GM21526 (cell line): ENCODE results near the gene DAPP1.

ENCODE experiments used
- ATAC-seq: cut with Tn5 transposase; IDR thresholded peaks from one replicate; pipeline ENCODE4 v1.9.1; 2021; ENCODE audit warnings: moderate library complexity; ENCODE audit not compliant: unreplicated experiment, low FRiP score

The DAPP1 gene

GRCh38 chr4:99852199-99852749 is 35.6 kb downstream of the DAPP1 start:
- no peak for ATAC-seq

DNA sequence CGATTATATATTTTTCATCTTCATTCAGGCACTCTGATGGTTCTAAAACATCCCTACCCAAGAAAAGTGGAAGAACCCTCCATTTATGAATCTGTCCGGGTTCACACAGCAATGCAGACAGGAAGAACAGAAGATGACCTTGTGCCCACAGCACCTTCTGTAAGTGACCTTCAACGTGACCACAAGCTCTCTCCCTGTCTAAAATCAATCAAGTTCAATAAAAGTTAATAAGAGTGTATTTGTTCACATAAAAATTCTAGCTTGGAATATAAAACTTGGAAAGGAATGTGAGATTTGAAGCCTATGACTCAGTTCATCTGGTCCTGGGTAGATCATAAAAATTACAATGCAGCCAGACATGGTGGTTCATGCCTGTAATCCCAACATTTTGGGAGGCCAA is 36.6 kb downstream of the DAPP1 start:
- ATAC-seq: no peak

DNA sequence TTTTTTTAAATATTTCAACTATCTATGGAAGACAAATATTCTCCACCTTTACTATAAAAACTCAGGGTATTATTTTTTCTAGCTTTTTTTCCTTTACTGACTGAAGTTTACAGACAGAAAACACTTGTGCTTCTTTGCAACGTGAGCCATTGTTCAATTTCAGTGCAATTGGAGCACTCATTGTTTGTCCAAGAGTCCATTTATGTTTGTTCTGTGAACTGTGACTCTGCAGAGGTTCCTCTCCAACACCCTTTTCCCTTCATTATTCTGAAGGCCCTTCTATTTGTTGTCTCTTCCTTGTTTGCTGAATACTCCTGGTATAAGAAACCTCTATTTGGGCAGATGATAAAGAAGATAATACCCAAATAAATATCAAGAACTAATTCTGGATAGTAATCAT is 37.4 kb downstream of the DAPP1 start:
- ATAC-seq: no peak

DNA sequence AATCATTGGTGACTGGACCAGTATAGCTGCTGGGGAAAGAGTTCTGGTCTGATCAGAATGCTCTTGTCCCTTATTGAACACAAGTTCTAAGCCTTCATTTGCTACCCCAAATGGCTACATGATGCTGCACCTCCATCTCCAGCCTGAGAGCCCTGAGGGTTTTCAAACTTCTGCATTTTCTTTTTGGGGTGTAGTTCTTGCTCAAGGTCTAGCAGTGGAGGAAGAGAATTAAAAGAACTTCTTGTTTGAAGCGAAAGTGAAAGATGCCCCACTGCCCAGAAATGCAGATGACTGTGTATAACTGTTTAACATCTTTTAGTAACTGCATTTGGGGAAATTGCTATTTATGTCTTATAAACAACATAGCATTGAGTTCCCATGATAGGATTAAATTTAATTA is 39.1 kb downstream of the DAPP1 start:
- peak; percentile 53 for ATAC-seq

- ATAC-seq: no peak
These were observed 39.5 kb downstream of the DAPP1 start for GRCh38 chr4:99856166-99856565.

DNA sequence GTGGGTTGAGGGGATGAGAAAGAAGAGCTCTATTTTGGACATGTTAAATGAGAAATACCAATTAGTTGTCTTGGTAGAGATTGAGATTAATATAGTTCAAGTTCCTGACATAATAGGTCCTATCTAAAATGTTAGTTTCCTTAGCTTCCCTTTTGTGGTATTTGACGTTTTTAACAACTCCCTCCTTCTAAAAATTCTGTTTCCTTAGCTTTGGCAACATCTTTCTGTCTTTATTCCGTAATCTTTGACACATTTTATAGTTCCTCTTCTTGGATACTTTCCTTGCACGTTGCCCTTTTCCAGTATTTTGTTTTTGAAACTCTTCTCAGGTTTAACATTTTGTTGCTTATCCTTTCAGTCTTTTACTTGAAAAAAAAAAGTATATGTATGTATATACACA is 40.7 kb downstream of the DAPP1 start:
- no peak for ATAC-seq

DNA sequence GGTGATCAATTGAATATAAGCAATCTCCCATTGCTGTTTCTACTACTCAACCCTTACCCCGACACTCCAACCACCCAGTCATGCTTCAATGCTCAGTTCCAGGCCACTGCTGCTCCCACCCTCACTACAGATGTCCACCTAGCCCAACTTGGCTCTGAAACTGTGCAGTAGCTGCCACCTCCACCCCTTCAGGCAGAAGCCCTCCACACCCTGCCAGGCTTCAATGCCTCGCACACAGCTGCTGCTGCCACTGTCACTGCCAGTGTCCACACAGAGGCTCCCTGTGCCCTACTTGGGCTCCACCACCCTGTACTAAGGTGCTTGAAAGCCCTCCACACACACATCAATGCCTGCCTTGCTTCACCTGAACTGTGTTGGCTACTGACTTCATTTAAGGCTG is 43.0 kb downstream of the DAPP1 start:
- ATAC-seq: no peak

DNA sequence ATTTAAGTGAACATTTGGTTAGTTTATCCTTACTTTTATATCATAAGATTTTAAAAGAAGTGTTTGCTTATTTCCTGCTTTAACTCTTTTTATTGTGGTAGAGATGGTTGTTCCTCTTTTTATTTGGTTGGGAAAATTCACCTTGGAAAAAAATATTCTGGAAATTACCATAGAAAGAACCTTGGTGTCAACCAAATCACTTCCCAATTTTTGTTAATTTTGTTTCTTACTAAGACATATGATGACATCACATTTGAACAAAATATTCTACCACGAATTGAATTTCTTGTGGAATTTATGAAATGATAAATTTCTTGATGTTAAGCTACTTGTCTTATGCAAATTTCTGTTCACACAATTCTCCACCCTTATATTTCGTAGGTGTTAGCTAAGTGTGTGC is 43.9 kb downstream of the DAPP1 start:
- ATAC-seq: no peak

DNA sequence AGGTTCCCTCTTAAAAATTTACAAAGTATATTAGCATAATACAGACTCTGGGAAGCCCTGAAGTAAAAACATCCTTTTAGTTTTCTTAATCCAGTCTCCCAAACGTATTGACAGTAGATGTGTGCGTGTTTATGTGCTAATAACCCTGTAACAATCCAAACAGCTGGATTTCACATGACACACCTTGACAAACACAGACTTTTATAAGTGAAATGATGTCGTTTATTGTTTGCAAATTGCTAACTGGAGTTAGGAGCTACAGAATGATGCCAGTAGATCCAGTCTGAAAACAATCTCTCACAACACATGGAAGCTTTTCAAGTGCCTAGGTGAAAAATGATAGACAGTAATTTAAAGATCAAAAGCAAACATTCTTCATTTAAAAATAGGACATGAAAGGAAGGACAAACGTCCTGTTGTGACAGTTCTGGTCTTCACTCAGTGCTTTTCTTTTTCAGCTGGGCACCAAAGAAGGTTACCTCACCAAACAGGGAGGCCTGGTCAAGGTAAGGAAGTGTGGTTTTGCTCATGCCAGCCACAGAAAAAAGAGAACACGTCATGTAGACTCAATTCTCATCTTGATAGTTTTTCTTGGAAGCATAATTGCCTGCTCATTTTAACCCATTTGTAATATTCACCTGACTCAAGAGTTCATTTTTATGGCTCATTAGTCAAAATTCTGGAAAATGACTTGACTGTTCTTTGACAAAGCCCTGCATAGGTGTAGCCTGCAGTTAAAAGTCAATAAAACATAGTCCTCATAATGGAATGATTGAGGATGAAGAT is 44.7 kb downstream of the DAPP1 start:
- no peak for ATAC-seq

- no peak for ATAC-seq
These were observed 47.2 kb downstream of the DAPP1 start for GRCh38 chr4:99863804-99864203.

DNA sequence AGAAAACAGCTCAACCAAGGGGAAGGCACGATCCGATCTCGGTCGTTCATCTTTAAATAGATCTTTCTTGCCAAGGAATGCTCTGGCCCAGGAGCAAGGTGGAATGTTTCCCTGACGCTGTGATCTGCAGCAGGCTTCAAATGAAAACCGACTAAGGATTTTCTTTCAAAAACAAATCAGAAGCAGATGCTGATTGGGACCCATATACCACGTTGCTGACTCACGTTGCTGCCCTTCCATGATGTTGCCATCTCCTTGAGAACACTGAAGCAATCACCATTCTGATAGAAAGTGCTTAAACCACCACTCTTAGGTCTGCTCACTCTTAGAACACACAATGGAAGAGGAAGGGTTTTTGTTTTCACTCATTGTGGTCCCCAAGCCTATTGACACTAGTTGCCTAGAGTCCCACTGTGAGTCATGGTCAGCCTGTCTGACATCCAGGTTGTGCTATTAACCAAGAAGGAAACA is 51.5 kb downstream of the DAPP1 start:
- ATAC-seq: no peak

- no peak for ATAC-seq
These were observed 55.9 kb downstream of the DAPP1 start for GRCh38 chr4:99872570-99872969.

GRCh38 chr4:99875071-99875470 is 58.4 kb downstream of the DAPP1 start:
- ATAC-seq: no peak

GRCh38 chr4:99876946-99877345 is 60.3 kb downstream of the DAPP1 start:
- ATAC-seq: no peak

DNA sequence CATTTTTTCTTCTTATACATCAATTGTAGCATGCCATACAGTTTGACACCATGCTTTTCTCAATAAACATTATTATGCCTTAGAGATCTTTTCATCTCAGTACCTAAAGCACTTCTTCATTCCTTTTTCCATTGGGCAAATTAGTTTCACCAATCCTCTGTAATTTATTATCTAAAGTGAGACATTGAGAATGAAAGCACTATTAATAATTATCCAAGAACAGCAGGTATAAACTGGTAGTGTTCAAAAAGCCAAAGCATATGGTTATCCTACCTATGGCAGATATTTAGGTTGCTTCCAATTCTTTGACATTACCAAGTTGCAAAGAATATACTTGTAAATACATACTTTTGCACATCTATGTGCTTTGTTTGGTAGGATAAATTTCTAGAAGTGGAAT is 62.0 kb downstream of the DAPP1 start:
- no peak for ATAC-seq

GRCh38 chr4:99879458-99879857 is 62.8 kb downstream of the DAPP1 start:
- no peak for ATAC-seq

GRCh38 chr4:99885063-99885664 is 68.5 kb downstream of the DAPP1 start:
- no peak for ATAC-seq

GRCh38 chr4:99885687-99886086 is 69.1 kb downstream of the DAPP1 start:
- no peak for ATAC-seq

DNA sequence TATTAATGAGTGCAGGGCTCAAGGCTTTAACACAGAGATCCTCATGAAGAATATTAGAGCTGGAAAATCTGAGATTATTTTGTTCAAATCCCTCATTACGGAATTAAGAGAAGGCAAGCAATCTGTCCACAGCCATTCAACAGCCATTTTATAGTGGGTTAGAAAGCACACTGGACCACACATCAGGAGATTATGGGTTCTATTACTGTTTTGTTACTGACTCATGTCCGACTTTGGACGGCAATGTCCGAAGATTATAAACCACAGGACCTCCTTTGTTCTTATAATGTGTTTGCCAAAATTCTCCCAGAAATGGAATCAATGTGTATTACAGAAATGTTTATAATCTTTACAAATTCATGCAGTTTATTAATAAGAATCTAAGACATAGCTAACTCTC is 69.5 kb downstream of the DAPP1 start:
- ATAC-seq: no peak

DNA sequence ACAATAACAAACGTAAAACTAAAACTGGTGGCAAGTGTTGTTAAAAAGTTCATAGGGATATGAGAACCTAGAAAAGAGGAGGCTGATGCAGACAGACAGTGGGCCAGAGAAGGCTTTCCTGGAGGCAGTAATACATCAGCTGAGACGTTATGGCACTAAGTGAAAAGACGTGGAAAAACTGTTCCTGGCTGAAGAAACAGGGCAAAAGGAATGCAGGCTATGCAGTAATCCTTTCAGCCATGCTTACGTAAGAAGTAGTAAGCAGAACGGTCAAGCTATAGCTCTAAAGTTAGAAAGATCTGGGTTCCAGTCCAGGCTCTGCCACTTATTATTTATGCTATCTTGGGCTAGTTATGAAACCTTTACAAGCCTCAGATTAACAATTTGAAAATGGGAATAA is 71.2 kb downstream of the DAPP1 start:
- ATAC-seq: no peak

DNA sequence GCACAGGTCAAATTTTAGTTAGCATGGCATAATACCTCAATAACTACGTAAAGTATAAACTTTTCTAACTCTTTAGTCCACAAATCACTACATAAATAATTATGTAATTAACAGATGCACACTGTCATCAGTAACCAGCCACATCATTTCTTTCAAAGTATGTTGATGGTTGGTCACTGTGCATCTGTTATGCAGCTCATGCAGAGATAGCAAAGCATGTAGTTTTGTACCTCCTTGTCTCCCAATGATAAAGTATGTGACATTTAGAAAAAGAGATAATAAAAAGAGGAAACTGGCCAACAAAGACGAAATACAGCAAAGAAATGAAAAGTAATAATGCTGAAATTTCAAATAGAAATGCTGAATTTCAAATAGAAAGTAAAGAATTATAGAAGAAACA is 74.7 kb downstream of the DAPP1 start:
- no peak for ATAC-seq

GRCh38 chr4:99893029-99893428 is 76.4 kb downstream of the DAPP1 start:
- ATAC-seq: no peak
